IMR-90 (cell line): ENCODE results near the gene CCR5. TPM values are rescaled to one million over a fixed set of nuclear protein-coding genes. Genes with fewer than 3 reads are reported as not detected.

Source experiments
- ATAC-seq: fragments of 200-7000 bp; cut with Tn5 transposase; 2 replicates; pipeline ENCODE4 v1.9.1; 2020; ENCODE audit warnings: low read depth, mild to moderate bottlenecking, moderate library complexity
- BruUV-seq: library from RNA; stranded (reverse); fragments of 400-500 nt; replicated peaks from 2 replicates; lab custom pipeline; 2021; lab: Mats Ljungman, UMichigan
- CTCF ChIA-PET: fragments of 300-600 bp; formaldehyde crosslinking; extraction: SDS; loops from one replicate; lab custom pipeline; 2021; ENCODE audit warnings: antibody characterized with exemption; lab: Yijun Ruan, JAX
- POLR2A ChIA-PET: fragments of 300-600 bp; sonication (Branson Sonifier 250); formaldehyde crosslinking; loops from one replicate; lab custom pipeline; 2022; ENCODE audit warnings: antibody characterized with exemption; ENCODE audit not compliant: unreplicated experiment; lab: Charles Lee
- DNase-seq: peaks from one replicate; pipeline ENCODE4 v3.0.0; 2013
- H2AFZ ChIP-seq: replicated peaks from 2 replicates; pipeline ENCODE3; 2013; ENCODE audit warnings: low read length, mild to moderate bottlenecking; ENCODE audit not compliant: poor library complexity
- H2AK5ac ChIP-seq: 2 replicates; pipeline ENCODE4 v1.6.1; 2013; ENCODE audit warnings: low read depth, low read length, inconsistent platforms
- H2AK9ac ChIP-seq: replicated peaks from 2 replicates; pipeline ENCODE3; 2013; ENCODE audit warnings: mild to moderate bottlenecking, low read depth, low read length, moderate library complexity; ENCODE audit not compliant: poor library complexity
- H2BK120ac ChIP-seq: 2 replicates; pipeline ENCODE4 v1.6.1; 2013; ENCODE audit warnings: low read depth, low read length, inconsistent platforms
- H2BK15ac ChIP-seq: 3 replicates; pipeline ENCODE4 v1.6.1; 2013; ENCODE audit warnings: low read depth, low read length, inconsistent platforms
- H2BK20ac ChIP-seq: 2 replicates; pipeline ENCODE4 v1.6.1; 2013; ENCODE audit warnings: low read depth, mild to moderate bottlenecking, inconsistent platforms, low read length, moderate library complexity
- H2BK5ac ChIP-seq: 2 replicates; pipeline ENCODE4 v1.6.1; 2013; ENCODE audit warnings: mild to moderate bottlenecking, low read depth, low read length, inconsistent platforms; ENCODE audit not compliant: poor library complexity, severe bottlenecking
- H3K14ac ChIP-seq: replicated peaks from 2 replicates; pipeline ENCODE4 v1.6.1; 2013; ENCODE audit warnings: low read depth, low read length, inconsistent platforms
- H3K18ac ChIP-seq: 2 replicates; pipeline ENCODE4 v1.6.1; 2013; ENCODE audit warnings: low read depth, low read length, control low read depth
- H3K23ac ChIP-seq: 2 replicates; pipeline ENCODE4 v1.6.1; 2013; ENCODE audit warnings: low read depth, low read length, inconsistent platforms
- H3K27ac ChIP-seq: 2 replicates; pipeline ENCODE4 v1.5.1; 2013; ENCODE audit warnings: mild to moderate bottlenecking, control low read depth, low read length; ENCODE audit not compliant: insufficient read depth
- H3K27me3 ChIP-seq: 2 replicates; pipeline ENCODE4 v1.6.1; 2013; ENCODE audit warnings: low read length; ENCODE audit not compliant: control insufficient read depth, insufficient read depth
- H3K36me3 ChIP-seq: 2 replicates; pipeline ENCODE4 v1.6.1; 2013; ENCODE audit warnings: low read length, mixed read lengths; ENCODE audit not compliant: control insufficient read depth, insufficient read depth
- H3K4ac ChIP-seq: 2 replicates; pipeline ENCODE4 v1.6.1; 2013; ENCODE audit warnings: low read depth, low read length, inconsistent platforms
- H3K4me1 ChIP-seq: 2 replicates; pipeline ENCODE4 v1.6.1; 2013; ENCODE audit warnings: low read length, mixed read lengths; ENCODE audit not compliant: control insufficient read depth, insufficient read depth
- H3K4me2 ChIP-seq: 2 replicates; pipeline ENCODE4 v1.6.1; 2013; ENCODE audit warnings: low read depth, mild to moderate bottlenecking, control low read depth, low read length, moderate library complexity
- H3K4me3 ChIP-seq: 2 replicates; pipeline ENCODE4 v1.5.1; 2013; ENCODE audit warnings: low read depth, mild to moderate bottlenecking, control low read depth, low read length, moderate library complexity; ENCODE audit not compliant: insufficient read depth
- H3K56ac ChIP-seq: 2 replicates; pipeline ENCODE4 v1.6.1; 2013; ENCODE audit warnings: low read length, inconsistent platforms; ENCODE audit not compliant: insufficient read depth; ENCODE audit errors: extremely low read depth
- H3K79me1 ChIP-seq, 2 experiments: 2 replicates each; pipeline ENCODE4 v1.6.1; 2013; ENCODE audit warnings: low read length in 2 of 2, inconsistent platforms in 1 of 2, low read depth in 1 of 2
- H3K9ac ChIP-seq: 2 replicates; pipeline ENCODE4 v1.6.1; 2013; ENCODE audit warnings: low read depth, low read length, control low read depth
- H3K9me1 ChIP-seq: 2 replicates; pipeline ENCODE4 v1.6.1; 2013; ENCODE audit warnings: low read length, inconsistent platforms; ENCODE audit not compliant: insufficient read depth
- H3K9me3 ChIP-seq: 2 replicates; pipeline ENCODE4 v1.6.1; 2013; ENCODE audit warnings: low read length; ENCODE audit not compliant: control insufficient read depth, insufficient read depth
- H4K20me1 ChIP-seq: 2 replicates; pipeline ENCODE4 v1.6.1; 2013; ENCODE audit warnings: low read length, inconsistent platforms; ENCODE audit not compliant: insufficient read depth
- H4K5ac ChIP-seq: 2 replicates; pipeline ENCODE4 v1.6.1; 2013; ENCODE audit warnings: mild to moderate bottlenecking, low read depth, low read length, control low read depth
- H4K8ac ChIP-seq, 2 experiments: 2 replicates each; pipeline ENCODE4 v1.6.1; 2013; ENCODE audit warnings: low read depth in 2 of 2, low read length in 2 of 2, control low read depth in 1 of 2, inconsistent platforms in 1 of 2
- H4K91ac ChIP-seq: 2 replicates; pipeline ENCODE4 v1.6.1; 2013; ENCODE audit warnings: low read depth, low read length, inconsistent platforms; ENCODE audit not compliant: insufficient read depth
- BHLHE40 ChIP-seq: fragments of 150-350 bp; IDR thresholded peaks from 2 replicates; pipeline ENCODE4 v1.6.1; 2016; ENCODE audit warnings: mild to moderate bottlenecking, low read depth, low read length
- CEBPB ChIP-seq: IDR thresholded peaks from 2 replicates; pipeline ENCODE4 v1.6.1; 2012; ENCODE audit warnings: low read depth, low read length, improper control_type of control experiment
- CHD1 ChIP-seq: IDR thresholded peaks from 2 replicates; pipeline ENCODE4 v1.6.1; 2012; ENCODE audit warnings: low read depth, low read length, improper control_type of control experiment
- CTCF ChIP-seq: conservative IDR thresholded peaks from 2 replicates; pipeline ENCODE4 v1.5.1; 2012; ENCODE audit warnings: mild to moderate bottlenecking, low read depth, low read length, improper control_type of control experiment
- ELK1 ChIP-seq: fragments of 150-350 bp; IDR thresholded peaks from 2 replicates; pipeline ENCODE4 v1.6.1; 2016; ENCODE audit warnings: low read depth, mild to moderate bottlenecking, low read length, moderate library complexity, borderline replicate concordance
- MAFK ChIP-seq: IDR thresholded peaks from 2 replicates; pipeline ENCODE4 v1.6.1; 2012; ENCODE audit warnings: low read depth, low read length, improper control_type of control experiment
- MXI1 ChIP-seq: IDR thresholded peaks from 2 replicates; pipeline ENCODE4 v1.6.1; 2012; ENCODE audit warnings: low read depth, mild to moderate bottlenecking, low read length, moderate library complexity, borderline replicate concordance
- NFE2L2 ChIP-seq: fragments of 150-350 bp; IDR thresholded peaks from 2 replicates; pipeline ENCODE4 v1.6.1; 2016; ENCODE audit warnings: low read depth, mild to moderate bottlenecking, low read length
- POLR2A ChIP-seq: IDR thresholded peaks from 2 replicates; pipeline ENCODE4 v1.6.1; 2012; ENCODE audit warnings: mild to moderate bottlenecking, low read depth, low read length
- RFX5 ChIP-seq: IDR thresholded peaks from 2 replicates; pipeline ENCODE4 v1.8.0; 2012; ENCODE audit warnings: low read depth, mild to moderate bottlenecking, low read length, moderate library complexity
- SMC3 ChIP-seq: fragments of 150-350 bp; IDR thresholded peaks from 2 replicates; pipeline ENCODE4 v1.6.1; 2016; ENCODE audit warnings: low read depth, mild to moderate bottlenecking, antibody characterized with exemption, low read length, moderate library complexity
- WGBS, 2 experiments: methylation state at CpG; one replicate each; pipeline versions ENCODE4 v1.1.5 to v1.1.7; 2013; ENCODE audit warnings: missing lambda C conversion rate in 2 of 2; ENCODE audit not compliant: insufficient read length in 1 of 2; ENCODE audit errors: extremely low coverage in 2 of 2; 5-methylcytosine and 5-hydroxymethylcytosine counted together
- dilution Hi-C: fragments of 300-500 bp; cut with HindIII; formaldehyde crosslinking; loops from one replicate; pipeline ENCODE4 v1.14.3; 2018; ENCODE audit warnings: low sequenced_read_pairs; ENCODE audit not compliant: unreplicated experiment
- in situ Hi-C: fragments of 300-500 bp; cut with MboI; formaldehyde crosslinking; loops from 3 replicates; pipeline ENCODE4 v1.14.3; 2019; ENCODE audit warnings: low sequenced_read_pairs, inconsistent platforms, mixed read lengths
- intact Hi-C: fragments of 100-400 bp; cut with micrococcal nuclease; formaldehyde crosslinking; loops from 2 replicates; pipeline ENCODE4 v1.10.0; 2022
- polyA plus RNA-seq, 3 experiments: library from polyadenylated mRNA; depleted of rRNA; stranded (reverse); fragments of >200 nt; gene quantifications; 2 replicates each; pipeline ENCODE4 v1.2.3, GENCODE V29; 2012; ENCODE audit warnings: low replicate concordance in 1 of 3
- total RNA-seq: library from RNA; depleted of rRNA; stranded (reverse); fragments of >200 nt; gene quantifications from 2 replicates; pipeline ENCODE4 v1.2.3, GENCODE V29; 2012

The CCR5 gene
- total and polyA plus RNA-seq, 2 of the 4 experiments (the other 2 are of a cell fraction) = not detected

GRCh38 chr3:46422617-46423016, 51.9 kb downstream of the CCR5 start:
- Histone ChIP-seq H3K9ac (no peak overlapping the region), H2AK9ac (no peak overlapping the region), H2AK5ac (no peak overlapping the region), H3K18ac (no peak overlapping the region), H3K9me3 (no peaks in the 10 kb centered on the region), H4K5ac (no peak overlapping the region), H3K27ac (no peak overlapping the region), H3K56ac (no peak overlapping the region), H3K4ac (no peak overlapping the region), H4K20me1 (no peaks in the 10 kb centered on the region), H3K4me2 (no peak overlapping the region), H3K23ac (no peak overlapping the region), H2AFZ (no peak overlapping the region), H3K27me3 (peaks cover 10% of the 10 kb centered on the region), H4K91ac (no peak overlapping the region), H4K8ac (no peak overlapping the region), H3K4me1 (no peaks in the 10 kb centered on the region), H3K4me3 (no peak overlapping the region), H3K36me3 (no peaks in the 10 kb centered on the region), H2BK5ac (no peak overlapping the region), H3K9me1 (no peaks in the 10 kb centered on the region; the same call in 1 of the 2 replicates), H3K14ac (no peak overlapping the region), H3K79me1 (no peaks in the 10 kb centered on the region), H2BK15ac (no peak overlapping the region), H2BK20ac (no peak overlapping the region), H2BK120ac (no peak overlapping the region)
- WGBS, 2 experiments = 92% methylated on average over 2 of the region's 6 CpGs; no CpG with 5 or more reads in 1 of the 2 experiments
- ATAC-seq (no peak), DNase-seq (peak; percentile 13)
- ChIA-PET POLR2A (no interaction called here), CTCF (no interaction called here)
- dilution Hi-C loops (no loop called here), in situ Hi-C loops (no loop called here), intact Hi-C loops (no loop called here)
- no TSS peak for BruUV-seq
- no peak for TF ChIP-seq CTCF
- no peak for TF ChIP-seq NFE2L2
- no peak for TF ChIP-seq RFX5
- no peak for TF ChIP-seq CHD1
- no peak for TF ChIP-seq CEBPB
- TF ChIP-seq BHLHE40 = no peak
- TF ChIP-seq POLR2A = no peak
- TF ChIP-seq ELK1 = no peak
- no peak for TF ChIP-seq SMC3
- TF ChIP-seq MXI1 = no peak
- TF ChIP-seq MAFK = no peak
